ENCODE data around the gene HECTD4. TPM values are rescaled to one million over a fixed set of nuclear protein-coding genes. Genes with fewer than 3 reads are reported as not detected.

The HECTD4 gene
- total and polyA plus RNA-seq, 2 donors (not counting 1 experiment from before 2014, with no cell fraction given): 46.4 to 92.2 TPM

GRCh38 chr12:112422531-112422930 lies 40.3 kb upstream of the HECTD4 start:
- H4K20me1 ChIP-seq (ENCODE audit: control insufficient read depth, insufficient read depth, low read length, poor library complexity, severe bottlenecking): peaks cover 39% of the 10 kb centered on the region
- TF ChIP-seq CTCF (IDR thresholded peaks at IDR 0.05) (no peak), EZH2 (IDR thresholded peaks at IDR 0.05; ENCODE audit: borderline replicate concordance, insufficient read depth, low read depth, low read length, poor library complexity, severe bottlenecking) (no peak)
- H3K4me3 ChIP-seq (ENCODE audit: control extremely low read depth in 1 of 5, extremely low read depth in 1 of 5, insufficient read depth in 1 of 5, low read depth in 2 of 5, low read length in 4 of 5): no peak overlapping the region
- H3K27me3 ChIP-seq (replicated peaks in 1 of 4; ENCODE audit: control extremely low read depth in 1 of 4, control insufficient read depth in 3 of 4, insufficient read depth in 4 of 4, low read length in 3 of 4): no peaks in the 10 kb centered on the region
- no peaks in the 10 kb centered on the region for H3K27me3 Mint-ChIP-seq
- ATAC-seq (ENCODE audit: low read depth) (no peak), DNase-seq (no peak)
- peaks cover 13 to 18% of the 10 kb centered on the region in 2 donors for H3K4me1 ChIP-seq (ENCODE audit: control insufficient read depth in 2 of 2, insufficient read depth in 2 of 2, low read length in 2 of 2)
- POLR2A ChIA-PET: interaction anchor here (0.6 kb wide), 1 partner anchor 55 kb away, joined by 4 read pairs; no protein-coding TSS in a partner anchor
- H3K27ac Mint-ChIP-seq: no peak overlapping the region
- no peak overlapping the region for H3K9ac ChIP-seq (ENCODE audit: low read length)
- CTCF ChIA-PET: no interaction called here
- 90% methylated on average over 5 of the region's 5 CpGs for WGBS (ENCODE audit: insufficient coverage)
- H3K4me1 Mint-ChIP-seq: peaks cover 37% of the 10 kb centered on the region
- H3K9me3 Mint-ChIP-seq (ENCODE audit: insufficient read depth): no peaks in the 10 kb centered on the region
- no peak overlapping the region for H2AFZ ChIP-seq (ENCODE audit: insufficient read depth, low read depth, low read length, poor library complexity, severe bottlenecking)
- H3K79me2 ChIP-seq (ENCODE audit: control insufficient read depth, insufficient read depth, low read length): peaks cover 95% of the 10 kb centered on the region
- no peak overlapping the region for H3K4me2 ChIP-seq (replicated peaks; ENCODE audit: low read depth, low read length, poor library complexity, severe bottlenecking)
- no peak overlapping the region for H3K4me3 Mint-ChIP-seq
- H3K36me3 ChIP-seq (replicated peaks in 1 of 2; ENCODE audit: control extremely low read depth in 1 of 2, control insufficient read depth in 1 of 2, extremely low read depth in 1 of 2, insufficient read depth in 2 of 2, low read length in 1 of 2): peaks cover 0 to 8% of the 10 kb centered on the region in 2 experiments
- no peaks in the 10 kb centered on the region for H3K9me3 ChIP-seq (ENCODE audit: control extremely low read depth in 1 of 3, control insufficient read depth in 2 of 3, insufficient read depth in 1 of 3, low read length in 2 of 3)
- no peak overlapping the region for H3K27ac ChIP-seq (ENCODE audit: low read length in 2 of 2)
- intact Hi-C loops (cut with micrococcal nuclease): no loop called here

- POLR2A ChIA-PET: interaction anchor here (1.2 kb wide), 1 partner anchor 580 kb away, joined by 3 read pairs; the partner anchor contains the start of gene MAPKAPK5
- peaks cover 0 to 8% of the 10 kb centered on the region in 2 experiments for H3K36me3 ChIP-seq (replicated peaks in 1 of 2; ENCODE audit: control extremely low read depth in 1 of 2, control insufficient read depth in 1 of 2, extremely low read depth in 1 of 2, insufficient read depth in 2 of 2, low read length in 1 of 2)
- H4K20me1 ChIP-seq (ENCODE audit: control insufficient read depth, insufficient read depth, low read length, poor library complexity, severe bottlenecking): peaks cover 39% of the 10 kb centered on the region
- ATAC-seq (ENCODE audit: low read depth) (no peak), DNase-seq (no peak)
- peaks cover 13 to 18% of the 10 kb centered on the region in 2 donors for H3K4me1 ChIP-seq (ENCODE audit: control insufficient read depth in 2 of 2, insufficient read depth in 2 of 2, low read length in 2 of 2)
- no peak overlapping the region for H3K4me3 Mint-ChIP-seq
- H3K4me3 ChIP-seq (ENCODE audit: control extremely low read depth in 1 of 5, extremely low read depth in 1 of 5, insufficient read depth in 1 of 5, low read depth in 2 of 5, low read length in 4 of 5): no peak overlapping the region
- H3K27ac Mint-ChIP-seq: no peak overlapping the region
- no peak overlapping the region for H3K4me2 ChIP-seq (replicated peaks; ENCODE audit: low read depth, low read length, poor library complexity, severe bottlenecking)
- TF ChIP-seq CTCF (IDR thresholded peaks at IDR 0.05) (no peak), EZH2 (IDR thresholded peaks at IDR 0.05; ENCODE audit: borderline replicate concordance, insufficient read depth, low read depth, low read length, poor library complexity, severe bottlenecking) (no peak)
- H3K79me2 ChIP-seq (ENCODE audit: control insufficient read depth, insufficient read depth, low read length): peaks cover 86% of the 10 kb centered on the region
- H3K4me1 Mint-ChIP-seq: peaks cover 37% of the 10 kb centered on the region
- intact Hi-C loops (cut with micrococcal nuclease): no loop called here
- no peaks in the 10 kb centered on the region for H3K27me3 ChIP-seq (replicated peaks in 1 of 4; ENCODE audit: control extremely low read depth in 1 of 4, control insufficient read depth in 3 of 4, insufficient read depth in 4 of 4, low read length in 3 of 4)
- H3K9me3 ChIP-seq (ENCODE audit: control extremely low read depth in 1 of 3, control insufficient read depth in 2 of 3, insufficient read depth in 1 of 3, low read length in 2 of 3): no peaks in the 10 kb centered on the region
- CTCF ChIA-PET: no interaction called here
- no peak overlapping the region for H3K9ac ChIP-seq (ENCODE audit: low read length)
- no peak overlapping the region for H3K27ac ChIP-seq (ENCODE audit: low read length in 2 of 2)
- H3K27me3 Mint-ChIP-seq: no peaks in the 10 kb centered on the region
- WGBS (ENCODE audit: insufficient coverage): no CpG with 5 or more reads among the region's 1 CpG
- H2AFZ ChIP-seq (ENCODE audit: insufficient read depth, low read depth, low read length, poor library complexity, severe bottlenecking): no peak overlapping the region
- no peaks in the 10 kb centered on the region for H3K9me3 Mint-ChIP-seq (ENCODE audit: insufficient read depth)
These were observed 39.1 kb upstream of the HECTD4 start for GRCh38 chr12:112421363-112421762.

Measured in B cell (primary cell).